Endothelial cell (in vitro differentiated cells): ENCODE measurements around the gene DNAJA4. TPM values are rescaled to one million over a fixed set of nuclear protein-coding genes. Genes with fewer than 3 reads are reported as not detected.

Source experiments
- DNase-seq: peaks from one replicate; pipeline ENCODE4 v3.0.0; 2021; ENCODE audit warnings: low spot score
- H3K27ac Mint-ChIP-seq: one replicate; pipeline ENCODE4 v1.8.0; 2021; ENCODE audit warnings: mixed read lengths, inconsistent platforms; ENCODE audit not compliant: unreplicated experiment
- H3K27me3 Mint-ChIP-seq: one replicate; pipeline ENCODE4 v1.8.0; 2021; ENCODE audit warnings: mild to moderate bottlenecking, moderate library complexity, mixed read lengths, inconsistent platforms; ENCODE audit not compliant: unreplicated experiment
- H3K36me3 Mint-ChIP-seq: one replicate; pipeline ENCODE4 v1.8.0; 2021; ENCODE audit warnings: mild to moderate bottlenecking, low read depth, mixed read lengths, inconsistent platforms; ENCODE audit not compliant: unreplicated experiment
- H3K4me1 Mint-ChIP-seq: one replicate; pipeline ENCODE4 v1.8.0; 2021; ENCODE audit warnings: mild to moderate bottlenecking, mixed read lengths, inconsistent platforms; ENCODE audit not compliant: unreplicated experiment
- H3K4me3 Mint-ChIP-seq: one replicate; pipeline ENCODE4 v1.8.0; 2021; ENCODE audit warnings: mild to moderate bottlenecking, mixed read lengths, inconsistent platforms; ENCODE audit not compliant: unreplicated experiment
- H3K9me3 Mint-ChIP-seq: one replicate; pipeline ENCODE4 v1.8.0; 2021; ENCODE audit warnings: mixed read lengths, inconsistent platforms; ENCODE audit not compliant: unreplicated experiment
- CTCF ChIP-seq: fragments of 200-600 bp; sonication (generic); IDR thresholded peaks from one replicate; pipeline ENCODE4 v1.5.0; 2021; ENCODE audit warnings: antibody characterized with exemption; ENCODE audit not compliant: unreplicated experiment
- total RNA-seq: library from RNA; stranded (reverse); fragmentation: NEBNext Ultra II Directional; extraction: Animal tissue kit (Norgen Biotek cat#: 25700); gene quantifications from one replicate; pipeline ENCODE4 v1.2.1, GENCODE V29; 2021; ENCODE audit not compliant: unreplicated experiment

Gene DNAJA4
- total RNA-seq, 1 donor from 2014 or later, result 2.1 TPM

DNA sequence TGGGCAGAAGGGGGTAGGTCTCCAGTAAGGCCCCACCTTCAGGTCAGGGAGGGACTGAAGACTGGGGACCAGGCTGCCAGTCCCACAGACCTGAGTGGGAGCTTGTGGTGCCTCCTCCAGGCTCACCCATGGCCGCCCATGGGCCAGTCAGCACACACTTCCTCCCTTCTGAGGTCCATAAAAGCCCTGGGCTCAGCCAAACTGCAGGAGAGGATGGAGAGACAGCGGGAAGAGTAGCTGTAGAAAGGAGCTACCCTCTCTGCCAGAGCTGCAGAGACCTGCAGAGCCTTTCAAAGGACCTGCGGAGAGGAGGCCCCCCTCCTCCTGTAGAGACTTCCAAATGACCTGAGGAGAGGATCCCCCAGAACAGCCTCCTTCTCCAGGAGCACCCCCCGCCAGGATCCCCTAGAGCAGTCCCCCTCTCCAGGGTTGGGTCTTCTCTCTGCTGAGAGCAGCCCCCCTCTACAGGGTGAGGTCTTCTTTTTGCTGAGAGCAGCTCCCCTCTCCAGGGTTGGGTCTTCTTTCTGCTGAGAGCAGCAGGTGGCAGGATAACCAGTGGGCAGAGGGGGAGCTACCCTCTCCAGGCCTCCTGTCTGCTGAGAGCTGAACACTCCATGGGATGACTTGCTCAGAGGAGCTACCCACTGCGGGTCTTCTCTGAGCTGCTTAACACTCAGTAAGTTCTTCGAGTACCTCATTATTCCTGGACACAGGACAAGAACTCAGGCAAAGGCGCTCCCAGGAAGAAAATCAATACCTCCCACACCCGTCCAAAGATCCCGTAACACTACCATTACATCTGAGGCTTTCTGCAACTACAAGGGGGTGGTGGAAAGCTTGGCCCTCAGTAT is 40.1 kb downstream of the DNAJA4 start:
- DNase-seq, result no peak
- Mint-ChIP-seq H3K27ac (no peak overlapping the region), H3K36me3 (no peaks in the 10 kb centered on the region), H3K9me3 (no peaks in the 10 kb centered on the region), H3K4me1 (peaks cover 3% of the 10 kb centered on the region), H3K27me3 (no peaks in the 10 kb centered on the region), H3K4me3 (no peak overlapping the region)
- no peak for TF ChIP-seq CTCF

- Mint-ChIP-seq H3K4me1 (peaks cover 3% of the 10 kb centered on the region), H3K9me3 (no peaks in the 10 kb centered on the region), H3K27ac (no peak overlapping the region), H3K4me3 (no peak overlapping the region), H3K36me3 (no peaks in the 10 kb centered on the region), H3K27me3 (peaks cover 1% of the 10 kb centered on the region)
- DNase-seq, result no peak
- no peak for TF ChIP-seq CTCF
Measured at GRCh38 chr15:78306176-78306774, 41.9 kb downstream of the DNAJA4 start.

DNA sequence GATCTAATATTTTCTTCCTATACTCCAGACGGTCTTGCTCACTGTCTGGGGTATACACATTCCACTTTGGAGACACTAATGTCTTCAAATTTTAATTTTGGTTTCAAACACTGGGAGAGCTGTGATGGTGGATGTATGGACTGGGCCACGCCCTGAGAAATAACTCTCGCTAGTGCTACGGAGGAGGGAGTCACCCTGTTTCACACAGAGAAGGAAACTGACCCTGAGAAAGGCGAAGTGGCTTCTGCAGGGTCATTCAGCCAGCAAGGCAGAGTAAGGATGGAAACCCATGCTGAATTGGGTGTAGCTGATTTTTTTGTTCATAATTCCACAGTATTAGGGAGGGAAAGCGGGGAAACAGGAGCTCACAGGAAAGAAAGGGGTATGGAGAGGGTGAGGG is 43.6 kb downstream of the DNAJA4 start:
- TF ChIP-seq CTCF, result no peak
- Mint-ChIP-seq H3K27me3 (peaks cover 4% of the 10 kb centered on the region), H3K36me3 (no peaks in the 10 kb centered on the region), H3K27ac (no peak overlapping the region), H3K9me3 (no peaks in the 10 kb centered on the region), H3K4me3 (no peak overlapping the region), H3K4me1 (peaks cover 3% of the 10 kb centered on the region)
- no peak for DNase-seq

DNA sequence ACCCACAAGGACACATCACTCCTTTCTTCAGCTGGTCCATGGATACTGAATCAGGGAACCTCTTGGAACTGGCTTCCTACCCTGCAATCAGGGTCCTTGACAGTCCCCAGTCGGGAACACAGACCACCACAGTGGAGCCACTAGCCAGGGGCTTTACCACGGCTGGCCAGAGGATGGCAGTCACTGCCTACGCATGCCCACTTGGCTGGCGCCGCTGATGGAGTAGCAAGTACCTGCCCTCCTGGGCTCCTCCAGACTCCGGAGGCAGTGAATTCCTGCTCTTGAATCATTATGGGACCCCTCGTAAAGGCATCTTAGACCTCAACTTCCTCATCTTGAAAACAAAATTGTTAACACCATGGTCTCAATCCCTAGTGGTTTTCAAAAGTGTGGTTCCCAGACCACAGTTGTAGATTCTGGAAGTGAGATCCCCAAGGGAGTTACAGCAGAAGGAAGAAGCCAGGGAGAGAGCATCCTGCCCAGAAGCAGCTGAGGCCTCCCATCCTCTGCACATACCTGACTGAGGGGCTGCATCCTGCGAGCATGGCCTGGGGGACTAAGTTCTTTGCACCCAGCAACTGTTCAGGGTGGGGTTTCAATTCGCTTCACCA is 44.2 kb downstream of the DNAJA4 start:
- no peak overlapping the region for H3K4me3 Mint-ChIP-seq
- H3K27me3 Mint-ChIP-seq, result peaks cover 4% of the 10 kb centered on the region
- peaks cover 3% of the 10 kb centered on the region for H3K4me1 Mint-ChIP-seq
- no peaks in the 10 kb centered on the region for H3K9me3 Mint-ChIP-seq
- DNase-seq, result peak; percentile 91
- H3K36me3 Mint-ChIP-seq, result no peaks in the 10 kb centered on the region
- TF ChIP-seq CTCF, result peak; percentile 75
- H3K27ac Mint-ChIP-seq, result no peak overlapping the region

GRCh38 chr15:78311292-78311691 is 46.9 kb downstream of the DNAJA4 start:
- Mint-ChIP-seq H3K27ac (no peak overlapping the region), H3K4me1 (peaks cover 3% of the 10 kb centered on the region)

More at GRCh38 chr15:78311292-78311691, 46.9 kb downstream of the DNAJA4 start:
- no peaks in the 10 kb centered on the region for H3K9me3 Mint-ChIP-seq
- no peak overlapping the region for H3K4me3 Mint-ChIP-seq
- H3K36me3 Mint-ChIP-seq, result no peaks in the 10 kb centered on the region
- DNase-seq, result no peak
- H3K27me3 Mint-ChIP-seq, result peaks cover 4% of the 10 kb centered on the region
- no peak for TF ChIP-seq CTCF
